Activated CD8-positive, alpha-beta memory T cell treated with anti-CD3 and anti-CD28 coated beads, Interleukin-2, amount 50 U/mL, for 4 hours (primary cell): ENCODE results near the gene FXYD4.
A peak's percentile ranks its signal among the peaks of the same experiment; 100 is the strongest.
"Not testable (repeated sequence)": the region's sequence is repeated elsewhere in the genome, so short reads cannot be mapped to it uniquely, and the experiment has no call there.

Experiments used
- DNase-seq: peaks from one replicate; pipeline ENCODE4 v3.0.0-alpha.2; 2020

FXYD4 gene

DNA sequence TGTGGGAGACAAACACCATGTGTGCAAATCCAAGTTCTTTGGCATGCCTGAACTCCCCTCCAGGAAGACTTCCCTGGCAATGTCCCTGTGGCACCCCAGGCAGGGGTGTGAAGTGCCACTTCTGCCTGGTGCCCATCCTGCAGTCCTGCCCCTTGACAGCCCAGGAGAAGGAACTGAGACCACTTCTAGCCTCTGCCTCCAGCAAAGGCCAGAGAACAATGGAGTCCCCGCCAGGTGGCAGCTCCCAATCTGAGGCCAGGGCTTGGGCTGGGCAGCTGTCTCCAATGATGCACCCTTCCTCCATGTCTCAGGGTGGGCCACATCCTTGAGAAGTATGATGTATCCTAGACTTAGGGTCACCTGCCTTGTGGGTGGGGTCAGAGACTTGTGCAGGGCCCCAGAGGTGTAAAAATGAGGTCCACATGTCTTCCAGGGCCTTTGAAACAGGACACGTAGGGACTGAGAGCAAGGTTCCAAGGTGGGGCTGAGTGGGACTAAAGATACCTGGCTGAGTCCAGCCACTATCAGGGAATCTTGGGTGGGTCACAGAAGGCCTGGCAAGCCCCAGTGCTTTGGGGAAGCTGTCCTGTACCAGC, 5.5 kb downstream of the FXYD4 start:
- DNase-seq: no peak

DNA sequence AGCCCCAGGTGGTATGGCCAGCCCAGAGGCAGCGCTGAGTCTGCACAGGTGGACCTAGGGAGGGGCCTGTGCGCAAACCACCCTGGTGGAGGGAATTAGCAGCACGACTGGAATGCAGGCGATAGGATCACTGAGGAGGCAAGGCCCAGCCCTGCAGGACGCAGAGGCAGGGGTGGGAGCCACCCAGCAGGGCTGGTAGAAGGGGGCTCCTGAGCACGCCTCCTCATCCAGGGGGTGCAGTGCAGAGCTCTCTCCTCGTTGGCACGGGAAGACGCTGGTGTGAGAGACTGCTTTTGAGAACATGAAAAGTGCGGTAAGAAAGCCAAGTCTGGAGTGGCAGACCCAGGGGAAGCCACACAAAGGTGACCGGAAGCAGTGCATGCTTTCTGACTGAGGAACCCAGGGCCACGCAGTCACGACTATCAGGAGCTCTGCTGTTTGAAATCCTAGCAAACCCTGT, 6.0 kb downstream of the FXYD4 start:
- DNase-seq: no peak

- no peak for DNase-seq
Measured at GRCh38 chr10:43380610-43381222, 9.3 kb downstream of the FXYD4 start.

DNA sequence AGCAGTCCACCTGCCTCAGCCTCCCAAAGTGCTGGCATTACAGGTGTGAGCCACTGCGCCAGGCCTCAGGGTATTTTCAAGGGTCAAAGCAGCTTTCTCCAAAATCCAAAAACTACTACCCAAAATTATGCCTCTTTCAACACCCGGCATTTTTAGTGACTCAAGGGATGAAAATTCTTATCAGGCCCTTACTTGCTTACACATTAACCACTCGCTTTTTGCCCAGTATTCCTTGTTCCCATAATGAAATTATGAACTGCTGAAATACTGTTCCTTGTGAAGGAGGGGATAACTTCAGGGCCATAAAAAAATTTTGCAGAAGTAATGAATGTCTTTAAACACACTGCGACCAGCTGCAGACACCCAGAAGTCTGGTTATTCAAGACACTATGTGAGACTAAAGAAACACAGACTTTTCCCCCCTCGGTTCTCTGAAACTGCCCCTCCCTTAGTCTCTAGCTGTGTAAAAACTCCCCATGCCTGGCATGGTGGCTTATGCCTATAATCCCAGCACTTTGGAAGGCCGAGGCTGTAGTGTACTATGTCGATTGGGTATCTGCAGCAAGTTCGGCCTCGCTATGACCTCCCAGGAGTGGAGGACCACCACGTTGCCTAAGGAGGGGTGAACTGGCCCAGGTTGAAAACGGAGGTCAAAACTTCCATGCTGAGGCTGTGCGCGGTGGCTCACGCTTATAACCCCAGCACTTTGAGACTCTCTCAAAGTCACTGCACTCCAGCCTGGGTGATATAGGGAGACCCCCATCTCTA, 12.0 kb downstream of the FXYD4 start:
- no peak for DNase-seq

- no peak for DNase-seq
Measured at GRCh38 chr10:43384252-43385221, 13.1 kb downstream of the FXYD4 start.

- DNase-seq: no peak
Measured at GRCh38 chr10:43385412-43386004, 14.1 kb downstream of the FXYD4 start.

- no peak for DNase-seq
Measured at GRCh38 chr10:43386549-43386948, 15.1 kb downstream of the FXYD4 start.

GRCh38 chr10:43386981-43387677, 15.7 kb downstream of the FXYD4 start:
- no peak for DNase-seq

DNA sequence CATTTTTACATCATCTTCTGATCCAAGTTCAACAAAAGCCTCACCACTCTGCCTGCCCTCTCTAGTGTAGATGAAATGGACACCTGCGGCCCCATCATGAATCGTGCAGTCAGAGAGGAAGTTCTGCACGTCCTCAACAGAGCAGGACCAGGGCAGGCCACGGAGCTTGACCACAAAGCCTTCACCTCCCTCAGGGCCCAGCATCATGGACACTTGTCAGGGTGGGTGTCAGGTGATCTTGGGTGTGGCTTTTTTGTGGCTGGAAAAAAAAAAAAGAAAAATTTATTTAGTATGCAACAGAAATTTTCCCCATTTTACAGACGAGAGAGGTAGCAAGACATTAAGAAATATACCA, 16.2 kb downstream of the FXYD4 start:
- no peak for DNase-seq

DNA sequence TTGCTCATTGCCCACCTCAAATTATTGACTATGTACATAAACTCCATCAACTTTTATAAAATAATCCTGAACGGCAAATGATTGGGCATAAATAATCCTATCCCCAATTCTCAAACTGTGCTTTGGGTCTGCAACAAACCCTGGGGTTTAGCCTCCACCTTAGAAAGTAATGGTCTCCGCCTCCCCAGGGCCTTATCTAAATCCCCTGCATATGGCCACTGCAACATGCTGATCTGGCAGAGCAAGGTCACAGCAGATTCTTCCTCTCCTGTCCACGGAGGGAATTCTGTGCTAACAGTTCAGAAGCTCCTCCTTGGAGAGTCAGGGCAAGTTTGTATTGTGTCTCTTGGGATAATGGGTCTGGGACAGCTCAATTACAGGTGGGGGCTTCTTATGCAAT, 18.4 kb downstream of the FXYD4 start:
- DNase-seq: no peak

- DNase-seq: no peak
Measured at GRCh38 chr10:43390333-43390732, 18.9 kb downstream of the FXYD4 start.

DNA sequence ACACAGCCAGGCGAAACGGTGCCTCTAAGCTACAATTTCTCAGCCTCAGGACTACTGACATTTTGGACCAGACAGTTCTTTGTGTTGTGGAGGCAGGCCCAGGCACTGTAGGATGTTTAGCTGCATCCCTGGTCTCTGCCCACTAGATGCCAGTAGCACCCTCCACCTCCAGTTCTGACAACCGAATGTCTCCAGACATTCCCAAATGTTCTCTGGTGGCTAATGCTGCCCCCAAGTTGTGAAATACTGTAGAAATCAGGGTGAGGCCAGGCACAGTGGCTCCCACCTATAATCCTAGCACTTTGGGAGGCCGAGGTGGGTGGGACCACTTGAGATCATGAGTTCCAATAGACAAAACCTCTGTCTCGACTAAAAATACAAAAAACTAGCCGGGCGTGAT, 19.3 kb downstream of the FXYD4 start:
- no peak for DNase-seq

DNA sequence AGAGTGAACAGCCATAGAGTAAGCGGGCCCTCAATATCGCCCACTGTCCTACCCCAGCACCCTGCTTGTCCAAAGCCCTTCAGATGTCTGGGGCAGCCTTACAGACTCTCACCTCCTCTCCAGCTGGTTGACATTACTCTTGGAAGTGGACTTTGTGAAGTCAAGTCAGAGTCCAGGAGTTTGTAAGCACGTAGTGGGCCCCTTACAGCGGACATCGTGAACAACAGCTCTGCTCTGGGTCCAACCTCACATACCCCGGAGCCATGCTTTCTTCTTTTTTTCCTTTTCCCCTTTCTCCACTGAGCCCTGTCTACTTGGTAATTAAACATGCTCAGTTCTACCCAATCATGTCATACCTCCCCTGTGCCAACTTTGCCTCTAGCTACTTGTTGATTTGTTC, 20.1 kb downstream of the FXYD4 start:
- no peak for DNase-seq

DNA sequence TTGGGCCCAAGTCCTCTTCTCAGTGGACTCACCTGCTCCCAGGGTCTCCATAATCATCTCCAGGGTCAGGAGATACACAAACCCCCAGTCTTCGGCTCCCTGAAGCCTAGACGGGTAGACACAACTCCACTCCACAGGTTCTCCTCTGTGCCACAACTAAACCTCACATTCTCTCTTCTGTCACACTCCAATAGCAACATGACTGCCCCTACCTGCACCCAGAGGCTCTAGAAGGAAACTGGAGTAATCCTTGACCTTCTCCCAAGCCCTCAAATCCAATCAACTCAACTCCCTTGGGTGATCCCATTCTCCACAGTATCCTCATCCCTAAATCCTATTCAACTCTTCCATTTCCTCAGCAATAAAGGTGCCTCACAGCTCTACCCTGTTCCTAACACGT, 21.3 kb downstream of the FXYD4 start:
- DNase-seq: no peak

DNA sequence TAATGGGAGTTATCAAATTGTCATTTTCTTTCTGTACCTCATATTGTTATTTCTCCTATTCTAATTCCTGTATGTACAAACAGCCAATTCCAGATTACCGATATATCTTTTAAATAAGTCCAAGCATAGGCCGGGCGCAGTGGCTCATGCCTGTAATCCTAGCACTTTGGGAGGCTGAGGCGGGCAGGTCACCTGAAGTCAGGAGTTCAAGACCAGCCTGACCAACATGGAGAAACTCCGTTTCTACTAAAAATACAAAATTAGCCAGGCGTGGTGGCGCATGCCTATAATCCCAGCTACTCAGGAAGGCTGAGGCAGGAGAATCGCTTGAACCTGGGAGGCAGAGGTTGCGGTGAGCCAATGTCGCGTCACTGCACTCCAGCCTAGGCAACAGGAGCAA, 21.8 kb downstream of the FXYD4 start:
- DNase-seq: not testable (repeated sequence)

- DNase-seq: no peak
Measured at GRCh38 chr10:43393606-43394360, 22.3 kb downstream of the FXYD4 start.

- DNase-seq: no peak
Measured at GRCh38 chr10:43394868-43395267, 23.4 kb downstream of the FXYD4 start.

DNA sequence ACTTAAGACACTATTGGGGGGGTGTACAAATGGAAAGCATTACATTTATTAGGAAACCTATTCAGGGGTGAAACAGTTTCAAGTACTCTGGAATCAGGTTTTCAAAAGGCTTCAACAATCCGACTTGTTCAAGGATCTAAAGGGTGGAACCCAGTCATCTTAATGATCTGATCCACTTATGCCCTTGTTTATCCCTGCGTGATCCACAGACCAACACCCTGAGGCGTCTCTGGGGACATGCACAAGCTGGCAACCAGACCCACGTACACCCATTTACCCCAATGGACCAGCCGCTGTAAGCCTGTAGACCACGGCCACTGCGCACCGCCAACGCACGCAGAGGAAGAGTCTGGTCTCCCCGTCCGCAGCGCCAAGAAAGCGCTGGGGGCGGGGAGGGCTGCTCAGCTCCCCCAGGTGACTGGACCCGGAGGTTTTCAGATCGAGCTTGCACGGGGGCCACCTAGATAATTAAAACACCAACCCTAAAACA, 24.2 kb downstream of the FXYD4 start:
- DNase-seq: no peak

DNA sequence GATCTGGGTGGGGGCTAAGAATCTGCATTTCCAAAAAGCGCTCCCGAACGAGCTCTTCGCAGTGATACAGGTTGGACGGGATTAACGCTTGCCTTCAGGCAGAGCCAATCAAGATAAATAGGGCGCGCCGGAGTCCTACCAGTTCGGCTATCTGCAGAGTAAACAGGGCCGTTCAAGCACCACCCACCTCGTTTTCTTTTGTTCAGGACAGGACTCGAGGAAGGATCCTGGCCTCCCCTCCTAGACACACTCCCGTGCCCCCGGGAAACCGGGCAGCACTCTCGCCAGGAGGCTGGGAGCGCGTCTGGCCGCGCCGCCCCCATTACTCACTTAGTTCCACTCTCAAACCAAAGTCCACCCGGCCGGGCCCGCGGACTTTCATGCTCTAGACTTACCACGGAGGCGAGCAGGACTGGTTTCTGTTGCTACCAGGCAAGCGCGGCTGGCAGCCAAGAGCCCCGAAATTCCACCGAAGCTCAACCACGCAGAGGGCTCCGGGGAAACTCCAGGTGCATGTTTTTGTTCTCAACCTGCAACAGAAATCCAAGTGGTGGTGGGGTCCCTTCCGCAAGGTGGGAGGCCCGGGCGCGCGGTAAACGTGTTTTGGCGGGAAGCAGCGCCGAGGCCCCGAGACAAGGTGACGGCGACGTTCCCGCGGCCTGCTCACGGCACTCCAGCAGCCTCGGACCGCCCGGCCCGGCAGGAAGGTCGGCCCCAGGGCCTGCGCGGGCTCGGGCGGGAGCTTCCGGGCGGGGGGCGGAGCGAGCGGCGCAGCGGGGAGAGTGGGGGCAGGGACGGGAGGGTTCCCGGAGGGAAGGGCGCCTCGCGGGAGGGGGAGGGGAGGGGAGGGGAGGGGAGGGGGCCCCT, 24.9 kb downstream of the FXYD4 start:
- DNase-seq: peak; percentile 57
